Neutrophil (primary cell): ENCODE data around the gene ULK3.

Source experiments
- H3K27ac ChIP-seq: fragments of 200-600 bp; sonication (generic); 2 replicates; pipeline ENCODE4 v1.5.1; 2016; ENCODE audit warnings: mild to moderate bottlenecking, moderate library complexity
- H3K27me3 ChIP-seq: fragments of 200-600 bp; sonication (generic); 2 replicates; pipeline ENCODE4 v1.6.0; 2016; ENCODE audit warnings: mild to moderate bottlenecking
- H3K36me3 ChIP-seq: fragments of 200-600 bp; sonication (generic); 2 replicates; pipeline ENCODE4 v1.5.1; 2017
- H3K4me1 ChIP-seq, 2 experiments: fragments of 200-600 bp in 1 of 2; sonication (generic) in 1 of 2; 1 replicate in 1 of 2; 2 replicates in 1 of 2; pipeline versions ENCODE4 v1.5.1 to v1.6.1; 2013 to 2016; ENCODE audit warnings: low read depth in 1 of 2, low read length in 1 of 2, mild to moderate bottlenecking in 1 of 2, moderate library complexity in 1 of 2; ENCODE audit not compliant: control insufficient read depth in 1 of 2, insufficient read depth in 1 of 2
- H3K4me3 ChIP-seq, 2 experiments: fragments of 200-600 bp in 1 of 2; sonication (generic) in 1 of 2; 1 replicate in 1 of 2; 2 replicates in 1 of 2; pipeline ENCODE4 v1.5.1; 2013 to 2016; ENCODE audit warnings: low read depth in 1 of 2, low read length in 1 of 2, mild to moderate bottlenecking in 1 of 2, moderate library complexity in 1 of 2
- H3K9me3 ChIP-seq: fragments of 200-600 bp; sonication (generic); 2 replicates; pipeline ENCODE4 v1.5.1; 2016
- TF ChIP-seq, protein P1 (sequence below): fragments of 200-600 bp; sonication (generic); IDR thresholded peaks from 2 replicates; pipeline ENCODE4 v1.5.1; 2016; ENCODE audit warnings: antibody characterized with exemption

The ULK3 gene

DNA sequence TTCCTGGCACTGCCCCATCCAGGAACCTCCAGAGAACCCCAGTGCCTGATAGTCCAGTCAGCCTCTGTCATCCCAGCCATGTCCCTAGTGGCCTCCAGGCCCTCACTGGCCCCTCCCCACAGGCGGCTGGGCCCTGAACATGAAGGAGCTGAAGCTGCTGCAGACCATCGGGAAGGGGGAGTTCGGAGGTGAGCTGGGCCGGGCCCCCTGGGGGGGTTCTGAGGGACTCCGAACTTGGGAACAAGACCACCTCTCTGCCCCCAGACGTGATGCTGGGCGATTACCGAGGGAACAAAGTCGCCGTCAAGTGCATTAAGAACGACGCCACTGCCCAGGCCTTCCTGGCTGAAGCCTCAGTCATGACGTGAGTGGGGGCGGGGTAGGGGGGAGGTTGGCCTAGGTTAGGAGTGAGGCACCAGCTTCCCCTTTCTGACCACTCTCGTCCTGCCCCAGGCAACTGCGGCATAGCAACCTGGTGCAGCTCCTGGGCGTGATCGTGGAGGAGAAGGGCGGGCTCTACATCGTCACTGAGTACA is 42.3 kb downstream of the ULK3 start:
- Histone ChIP-seq H3K9me3 (no peaks in the 10 kb centered on the region), H3K4me3 (peak overlapping the region in 1 of 2 experiments; percentile 50), H3K36me3 (peaks cover 77% of the 10 kb centered on the region), H3K27me3 (no peaks in the 10 kb centered on the region), H3K4me1 (peaks cover 31 to 32% of the 10 kb centered on the region in 2 experiments), H3K27ac (peak overlapping the region; percentile 90)
- TF ChIP-seq, protein P1, sequence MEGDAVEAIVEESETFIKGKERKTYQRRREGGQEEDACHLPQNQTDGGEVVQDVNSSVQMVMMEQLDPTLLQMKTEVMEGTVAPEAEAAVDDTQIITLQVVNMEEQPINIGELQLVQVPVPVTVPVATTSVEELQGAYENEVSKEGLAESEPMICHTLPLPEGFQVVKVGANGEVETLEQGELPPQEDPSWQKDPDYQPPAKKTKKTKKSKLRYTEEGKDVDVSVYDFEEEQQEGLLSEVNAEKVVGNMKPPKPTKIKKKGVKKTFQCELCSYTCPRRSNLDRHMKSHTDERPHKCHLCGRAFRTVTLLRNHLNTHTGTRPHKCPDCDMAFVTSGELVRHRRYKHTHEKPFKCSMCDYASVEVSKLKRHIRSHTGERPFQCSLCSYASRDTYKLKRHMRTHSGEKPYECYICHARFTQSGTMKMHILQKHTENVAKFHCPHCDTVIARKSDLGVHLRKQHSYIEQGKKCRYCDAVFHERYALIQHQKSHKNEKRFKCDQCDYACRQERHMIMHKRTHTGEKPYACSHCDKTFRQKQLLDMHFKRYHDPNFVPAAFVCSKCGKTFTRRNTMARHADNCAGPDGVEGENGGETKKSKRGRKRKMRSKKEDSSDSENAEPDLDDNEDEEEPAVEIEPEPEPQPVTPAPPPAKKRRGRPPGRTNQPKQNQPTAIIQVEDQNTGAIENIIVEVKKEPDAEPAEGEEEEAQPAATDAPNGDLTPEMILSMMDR: no peak

DNA sequence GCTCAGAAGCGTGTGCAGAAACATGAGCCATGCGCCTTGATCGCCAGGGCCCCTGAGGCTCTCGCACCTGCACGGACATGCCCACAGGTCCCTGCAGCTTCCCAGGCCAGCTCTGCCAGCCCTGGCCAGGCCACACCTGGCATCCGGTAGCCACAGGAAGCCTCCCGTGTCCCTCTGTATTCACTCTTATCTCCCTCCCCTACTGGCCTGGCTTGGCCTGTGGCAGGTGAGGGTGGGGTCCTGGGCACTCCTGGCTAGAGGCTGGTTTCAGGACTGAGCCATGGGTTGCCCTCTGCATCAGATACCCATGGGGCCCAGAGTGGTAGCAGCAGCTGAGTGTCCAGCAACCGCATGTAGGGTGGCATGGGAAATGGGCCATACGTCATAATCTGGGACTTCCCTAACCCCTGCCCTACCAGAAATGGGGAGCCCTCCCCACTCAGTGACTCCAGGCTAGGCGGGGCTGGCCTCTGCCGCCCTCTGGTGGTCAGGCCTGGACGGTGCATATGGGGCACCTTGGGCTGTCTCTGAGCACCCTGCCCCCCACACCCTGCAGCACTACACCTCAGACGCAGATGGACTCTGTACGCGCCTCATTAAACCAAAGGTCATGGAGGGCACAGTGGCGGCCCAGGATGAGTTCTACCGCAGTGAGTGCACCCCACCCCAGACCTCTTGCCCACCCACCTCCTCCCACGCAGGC is 42.9 kb downstream of the ULK3 start:
- Histone ChIP-seq H3K27me3 (no peaks in the 10 kb centered on the region), H3K4me1 (peaks cover 31 to 37% of the 10 kb centered on the region in 2 experiments), H3K27ac (peak overlapping the region; percentile 90), H3K4me3 (peak overlapping the region; percentile 18 to 50), H3K36me3 (peaks cover 78% of the 10 kb centered on the region), H3K9me3 (no peaks in the 10 kb centered on the region)
- TF ChIP-seq, protein P1: peak; percentile 99

DNA sequence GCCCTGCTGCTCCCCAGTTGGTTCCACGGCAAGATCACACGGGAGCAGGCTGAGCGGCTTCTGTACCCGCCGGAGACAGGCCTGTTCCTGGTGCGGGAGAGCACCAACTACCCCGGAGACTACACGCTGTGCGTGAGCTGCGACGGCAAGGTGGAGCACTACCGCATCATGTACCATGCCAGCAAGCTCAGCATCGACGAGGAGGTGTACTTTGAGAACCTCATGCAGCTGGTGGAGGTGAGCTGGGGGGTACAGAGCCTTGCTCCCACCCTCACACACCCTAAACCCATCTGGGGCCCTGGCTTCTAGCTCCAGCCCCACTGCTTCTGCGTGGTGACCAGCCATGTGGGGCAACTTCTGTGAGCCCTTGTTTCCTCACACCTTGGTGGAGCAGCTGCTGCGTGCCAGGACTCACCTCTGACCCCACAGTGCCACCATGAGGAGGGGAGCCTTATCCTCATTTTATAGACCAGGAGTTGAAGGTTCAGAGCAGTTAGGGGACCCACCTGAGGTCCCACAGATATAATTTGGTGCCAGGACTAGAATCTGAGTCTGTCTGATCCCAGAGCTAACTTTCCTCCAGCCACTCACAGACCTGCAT is 43.6 kb downstream of the ULK3 start:
- H3K27me3 ChIP-seq: no peaks in the 10 kb centered on the region
- H3K36me3 ChIP-seq: peaks cover 74% of the 10 kb centered on the region
- H3K9me3 ChIP-seq: no peaks in the 10 kb centered on the region
- H3K4me3 ChIP-seq: peak overlapping the region; percentile 18 to 50
- TF ChIP-seq, protein P1: no peak
- H3K27ac ChIP-seq: peak overlapping the region; percentile 90
- H3K4me1 ChIP-seq: peaks cover 31 to 43% of the 10 kb centered on the region in 2 experiments

DNA sequence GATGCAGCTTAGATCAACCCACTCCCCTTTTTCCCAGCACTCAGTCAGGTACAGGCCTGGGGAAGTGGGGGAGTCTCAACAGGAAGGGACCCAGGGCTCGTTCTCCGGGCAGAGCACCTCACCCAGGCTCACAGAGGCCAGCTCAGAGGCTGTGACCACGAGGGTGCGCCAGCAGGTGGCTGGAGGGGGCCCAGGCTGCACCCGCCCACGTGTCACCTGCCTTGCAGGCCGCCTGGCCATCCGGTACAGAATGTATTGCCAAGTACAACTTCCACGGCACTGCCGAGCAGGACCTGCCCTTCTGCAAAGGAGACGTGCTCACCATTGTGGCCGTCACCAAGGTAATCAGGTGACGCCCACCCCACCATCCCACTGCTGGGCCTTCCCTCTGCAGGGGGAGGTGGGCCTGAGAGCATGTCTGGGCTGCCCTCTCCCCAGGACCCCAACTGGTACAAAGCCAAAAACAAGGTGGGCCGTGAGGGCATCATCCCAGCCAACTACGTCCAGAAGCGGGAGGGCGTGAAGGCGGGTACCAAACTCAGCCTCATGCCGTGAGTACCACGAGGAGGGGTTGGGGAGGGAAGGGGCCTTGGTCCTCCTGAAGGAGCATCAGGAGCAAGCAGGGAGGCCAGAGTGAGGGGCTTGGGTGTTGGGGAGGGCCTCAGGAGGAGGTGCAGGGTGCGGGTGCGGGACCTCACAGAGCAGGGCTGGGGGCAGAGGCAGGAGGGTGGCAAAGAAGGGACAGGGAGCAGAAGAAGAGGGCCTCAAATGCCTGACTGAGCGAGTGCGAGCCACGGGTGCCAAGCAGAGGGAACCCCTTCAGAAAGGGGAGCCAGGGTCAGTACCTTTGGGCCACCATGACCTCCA is 44.3 kb downstream of the ULK3 start:
- TF ChIP-seq, protein P1: no peak
- Histone ChIP-seq H3K27me3 (no peaks in the 10 kb centered on the region), H3K4me1 (peaks cover 34 to 47% of the 10 kb centered on the region in 2 experiments), H3K9me3 (no peaks in the 10 kb centered on the region), H3K4me3 (no peak overlapping the region), H3K36me3 (peaks cover 66% of the 10 kb centered on the region), H3K27ac (peak overlapping the region; percentile 90)

DNA sequence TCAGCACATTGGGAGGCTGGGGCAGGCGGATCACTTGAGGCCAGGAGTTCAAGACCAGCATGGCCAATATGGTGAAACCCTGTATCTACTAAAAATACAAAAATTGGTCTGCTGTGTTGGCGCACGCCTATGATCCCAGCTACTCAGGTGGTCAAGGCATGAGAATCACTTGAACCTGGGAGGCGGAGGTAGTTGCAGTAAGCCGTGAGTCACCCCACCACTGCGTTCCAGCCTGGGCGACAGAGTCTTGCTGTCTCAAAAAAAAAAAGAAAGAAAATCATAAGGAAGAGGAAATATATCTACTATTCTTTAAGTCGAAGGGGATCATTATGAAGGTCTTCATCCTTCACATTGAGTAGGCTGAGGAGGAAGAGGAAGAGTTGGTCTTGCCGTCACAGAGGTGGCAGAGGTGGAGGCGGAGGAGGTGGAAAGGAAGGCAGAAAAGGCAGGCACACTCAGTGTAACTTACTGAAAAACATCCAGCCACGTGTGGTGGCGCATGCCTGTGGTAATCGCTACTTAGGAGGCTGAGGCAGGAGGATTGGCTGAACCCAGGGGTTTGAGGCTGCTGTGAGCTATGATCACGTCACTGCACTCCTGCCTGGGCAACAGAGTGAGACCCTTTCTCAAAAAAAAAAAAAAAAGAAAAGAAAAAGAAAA is 46.9 kb downstream of the ULK3 start:
- TF ChIP-seq, protein P1: no peak
- Histone ChIP-seq H3K4me1 (peaks cover 59 to 73% of the 10 kb centered on the region in 2 experiments), H3K27me3 (no peaks in the 10 kb centered on the region), H3K9me3 (no peaks in the 10 kb centered on the region), H3K36me3 (peaks cover 41% of the 10 kb centered on the region), H3K27ac (peak overlapping the region; percentile 57), H3K4me3 (no peak overlapping the region)
